HEK293 (cell line): ENCODE measurements around the gene CBX5.

ENCODE experiments used
- HOXA7 ChIP-seq: sonication (generic); formaldehyde crosslinking; IDR thresholded peaks from 2 replicates; pipeline ENCODE4 v1.8.1; 2022; ENCODE audit warnings: missing genetic modification reagents, borderline replicate concordance
- OSR2 ChIP-seq: fragments of 450-650 bp; formaldehyde crosslinking; IDR thresholded peaks from 2 replicates; pipeline ENCODE4 v1.5.1; 2016; ENCODE audit warnings: missing biosample characterization, missing genetic modification characterization
- YY2 ChIP-seq: fragments of 450-650 bp; formaldehyde crosslinking; IDR thresholded peaks from 2 replicates; pipeline ENCODE4 v1.5.1; 2016; ENCODE audit warnings: missing biosample characterization, missing genetic modification characterization
- ZIC2 ChIP-seq: fragments of 450-650 bp; formaldehyde crosslinking; IDR thresholded peaks from 2 replicates; pipeline ENCODE4 v1.5.1; 2016; ENCODE audit warnings: missing biosample characterization, missing genetic modification characterization
- ZNF140 ChIP-seq: fragments of 450-650 bp; formaldehyde crosslinking; IDR thresholded peaks from 2 replicates; pipeline ENCODE4 v1.5.1; 2016; ENCODE audit warnings: missing biosample characterization, missing genetic modification characterization
- ZNF146 ChIP-seq: fragments of 450-650 bp; formaldehyde crosslinking; IDR thresholded peaks from 2 replicates; pipeline ENCODE4 v1.5.1; 2016; ENCODE audit warnings: missing biosample characterization, missing genetic modification characterization
- ZNF174 ChIP-seq: fragments of 450-650 bp; formaldehyde crosslinking; IDR thresholded peaks from 2 replicates; pipeline ENCODE4 v1.5.0; 2017; ENCODE audit warnings: missing biosample characterization, mild to moderate bottlenecking, missing genetic modification characterization
- ZNF175 ChIP-seq: fragments of 450-650 bp; formaldehyde crosslinking; IDR thresholded peaks from 2 replicates; pipeline ENCODE4 v1.5.1; 2016; ENCODE audit warnings: missing biosample characterization, missing genetic modification characterization
- ZNF292 ChIP-seq: fragments of 450-650 bp; formaldehyde crosslinking; IDR thresholded peaks from 2 replicates; pipeline ENCODE4 v1.5.1; 2016; ENCODE audit warnings: low read depth, missing biosample characterization, missing genetic modification characterization, borderline replicate concordance
- ZNF302 ChIP-seq: fragments of 450-650 bp; formaldehyde crosslinking; IDR thresholded peaks from 2 replicates; pipeline ENCODE4 v1.5.1; 2016; ENCODE audit warnings: missing biosample characterization, missing genetic modification characterization, low read depth
- ZNF311 ChIP-seq: fragments of 450-650 bp; formaldehyde crosslinking; IDR thresholded peaks from 2 replicates; pipeline ENCODE4 v1.5.1; 2017; ENCODE audit warnings: missing biosample characterization, missing genetic modification characterization, borderline replicate concordance
- ZNF324 ChIP-seq: fragments of 450-650 bp; formaldehyde crosslinking; IDR thresholded peaks from 2 replicates; pipeline ENCODE4 v1.5.1; 2016; ENCODE audit warnings: missing biosample characterization, missing genetic modification characterization
- ZNF548 ChIP-seq: fragments of 450-650 bp; formaldehyde crosslinking; IDR thresholded peaks from 2 replicates; pipeline ENCODE4 v1.5.1; 2016; ENCODE audit warnings: missing biosample characterization, missing genetic modification characterization
- ZNF571 ChIP-seq: fragments of 450-650 bp; formaldehyde crosslinking; IDR thresholded peaks from 2 replicates; pipeline ENCODE4 v1.5.0; 2017; ENCODE audit warnings: missing biosample characterization, missing genetic modification characterization
- ZNF585B ChIP-seq: fragments of 450-650 bp; formaldehyde crosslinking; IDR thresholded peaks from 2 replicates; pipeline ENCODE4 v1.5.1; 2016; ENCODE audit warnings: missing biosample characterization, missing genetic modification characterization
- ZNF624 ChIP-seq: fragments of 450-650 bp; formaldehyde crosslinking; IDR thresholded peaks from 2 replicates; pipeline ENCODE4 v1.5.1; 2017; ENCODE audit warnings: missing biosample characterization, missing genetic modification characterization
- ZNF664 ChIP-seq: fragments of 450-650 bp; formaldehyde crosslinking; IDR thresholded peaks from 2 replicates; pipeline ENCODE4 v1.5.1; 2016; ENCODE audit warnings: missing biosample characterization, missing genetic modification characterization
- ZNF747 ChIP-seq: fragments of 450-650 bp; formaldehyde crosslinking; IDR thresholded peaks from 2 replicates; pipeline ENCODE4 v1.5.1; 2016; ENCODE audit warnings: missing biosample characterization, missing genetic modification characterization
- ZNF843 ChIP-seq: fragments of 450-650 bp; formaldehyde crosslinking; IDR thresholded peaks from 2 replicates; pipeline ENCODE4 v1.5.1; 2016; ENCODE audit warnings: missing biosample characterization, missing genetic modification characterization
- ZSCAN16 ChIP-seq: fragments of 450-650 bp; formaldehyde crosslinking; IDR thresholded peaks from 2 replicates; pipeline ENCODE4 v1.5.1; 2016; ENCODE audit warnings: missing biosample characterization, missing genetic modification characterization
- ZSCAN30 ChIP-seq: fragments of 450-650 bp; IDR thresholded peaks from 2 replicates; pipeline ENCODE4 v1.5.1; 2018; ENCODE audit warnings: missing biosample characterization, mild to moderate bottlenecking, missing genetic modification characterization, moderate library complexity
- TF ChIP-seq, protein P1 (sequence below): fragments of 450-650 bp; formaldehyde crosslinking; IDR thresholded peaks from 2 replicates; pipeline ENCODE4; 2016; ENCODE audit warnings: missing biosample characterization, missing genetic modification characterization
- TF ChIP-seq, protein P2 (sequence below): fragments of 450-650 bp; formaldehyde crosslinking; IDR thresholded peaks from 2 replicates; pipeline ENCODE4 v1.5.1; 2016; ENCODE audit warnings: missing biosample characterization, missing genetic modification characterization
- TF ChIP-seq, protein P3 (sequence below): fragments of 450-650 bp; formaldehyde crosslinking; IDR thresholded peaks from 2 replicates; pipeline ENCODE4 v1.5.1; 2017; ENCODE audit warnings: missing biosample characterization, mild to moderate bottlenecking, missing genetic modification characterization, moderate library complexity
- TF ChIP-seq, protein P4 (sequence below): fragments of 450-650 bp; formaldehyde crosslinking; IDR thresholded peaks from 2 replicates; pipeline ENCODE4 v1.5.1; 2016; ENCODE audit warnings: missing biosample characterization, missing genetic modification characterization
- TF ChIP-seq, protein P5 (sequence below): fragments of 450-650 bp; formaldehyde crosslinking; conservative IDR thresholded peaks from 2 replicates; pipeline ENCODE4 v1.5.1; 2016; ENCODE audit warnings: low read depth, missing biosample characterization, missing genetic modification characterization
- TF ChIP-seq, protein P6 (sequence below): fragments of 450-650 bp; formaldehyde crosslinking; IDR thresholded peaks from 2 replicates; pipeline ENCODE4 v1.5.1; 2016; ENCODE audit warnings: missing biosample characterization, missing genetic modification characterization
- TF ChIP-seq, protein P7 (sequence below): fragments of 450-650 bp; formaldehyde crosslinking; IDR thresholded peaks from 2 replicates; pipeline ENCODE4 v1.5.1; 2016; ENCODE audit warnings: missing biosample characterization, missing genetic modification characterization

The CBX5 gene

DNA sequence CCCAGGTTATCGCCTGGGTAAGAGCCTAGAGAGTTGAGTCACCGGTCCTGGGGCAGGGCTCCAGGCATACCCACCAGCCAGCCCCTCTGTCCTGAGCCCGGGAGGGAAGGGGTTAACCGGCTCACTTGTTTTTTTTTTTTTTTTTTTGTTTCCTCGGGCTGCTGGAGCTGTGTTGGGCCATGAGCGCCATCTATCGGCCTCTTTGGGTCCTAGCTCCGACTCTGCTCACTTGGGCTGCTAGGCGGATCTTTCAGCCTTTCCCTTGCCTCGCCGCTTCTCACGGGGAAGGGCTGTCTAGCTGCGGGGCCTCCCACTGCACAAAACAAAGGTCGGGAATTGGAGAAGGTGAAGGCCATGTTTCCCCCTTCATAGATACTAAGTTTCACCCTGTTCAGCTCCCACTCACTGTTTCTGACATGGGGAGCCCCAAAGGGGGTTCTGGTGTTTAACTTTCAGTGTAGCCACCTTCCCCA lies 88.3 kb downstream of the CBX5 start (continued):
- TF ChIP-seq, protein P1, sequence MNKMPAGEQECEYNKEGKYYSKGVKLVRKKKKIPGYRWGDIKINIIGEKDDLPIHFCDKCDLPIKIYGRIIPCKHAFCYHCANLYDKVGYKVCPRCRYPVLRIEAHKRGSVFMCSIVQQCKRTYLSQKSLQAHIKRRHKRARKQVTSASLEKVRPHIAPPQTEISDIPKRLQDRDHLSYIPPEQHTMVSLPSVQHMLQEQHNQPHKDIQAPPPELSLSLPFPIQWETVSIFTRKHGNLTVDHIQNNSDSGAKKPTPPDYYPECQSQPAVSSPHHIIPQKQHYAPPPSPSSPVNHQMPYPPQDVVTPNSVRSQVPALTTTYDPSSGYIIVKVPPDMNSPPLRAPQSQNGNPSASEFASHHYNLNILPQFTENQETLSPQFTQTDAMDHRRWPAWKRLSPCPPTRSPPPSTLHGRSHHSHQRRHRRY (tag by site-specific recombination), result no peak
- no peak for TF ChIP-seq ZSCAN16
- TF ChIP-seq, protein P2, sequence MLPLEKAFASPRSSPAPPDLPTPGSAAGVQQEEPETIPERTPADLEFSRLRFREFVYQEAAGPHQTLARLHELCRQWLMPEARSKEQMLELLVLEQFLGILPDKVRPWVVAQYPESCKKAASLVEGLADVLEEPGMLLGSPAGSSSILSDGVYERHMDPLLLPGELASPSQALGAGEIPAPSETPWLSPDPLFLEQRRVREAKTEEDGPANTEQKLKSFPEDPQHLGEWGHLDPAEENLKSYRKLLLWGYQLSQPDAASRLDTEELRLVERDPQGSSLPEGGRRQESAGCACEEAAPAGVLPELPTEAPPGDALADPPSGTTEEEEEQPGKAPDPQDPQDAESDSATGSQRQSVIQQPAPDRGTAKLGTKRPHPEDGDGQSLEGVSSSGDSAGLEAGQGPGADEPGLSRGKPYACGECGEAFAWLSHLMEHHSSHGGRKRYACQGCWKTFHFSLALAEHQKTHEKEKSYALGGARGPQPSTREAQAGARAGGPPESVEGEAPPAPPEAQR (tag by site-specific recombination), result 0 out of 2 replicates have a peak, but pooled peaks have one; percentile 47
- TF ChIP-seq YY2 (tag by site-specific recombination), result no peak
- TF ChIP-seq ZNF664 (tag by site-specific recombination), result no peak
- no peak for TF ChIP-seq ZNF585B (tag by site-specific recombination)
- TF ChIP-seq ZNF292 (tag by site-specific recombination), result no peak
- TF ChIP-seq OSR2 (tag by site-specific recombination), result no peak
- no peak for TF ChIP-seq ZNF747 (tag by site-specific recombination)
- TF ChIP-seq, protein P3, sequence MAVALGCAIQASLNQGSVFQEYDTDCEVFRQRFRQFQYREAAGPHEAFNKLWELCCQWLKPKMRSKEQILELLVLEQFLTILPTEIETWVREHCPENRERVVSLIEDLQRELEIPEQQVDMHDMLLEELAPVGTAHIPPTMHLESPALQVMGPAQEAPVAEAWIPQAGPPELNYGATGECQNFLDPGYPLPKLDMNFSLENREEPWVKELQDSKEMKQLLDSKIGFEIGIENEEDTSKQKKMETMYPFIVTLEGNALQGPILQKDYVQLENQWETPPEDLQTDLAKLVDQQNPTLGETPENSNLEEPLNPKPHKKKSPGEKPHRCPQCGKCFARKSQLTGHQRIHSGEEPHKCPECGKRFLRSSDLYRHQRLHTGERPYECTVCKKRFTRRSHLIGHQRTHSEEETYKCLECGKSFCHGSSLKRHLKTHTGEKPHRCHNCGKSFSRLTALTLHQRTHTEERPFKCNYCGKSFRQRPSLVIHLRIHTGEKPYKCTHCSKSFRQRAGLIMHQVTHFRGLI (tag by site-specific recombination), result no peak
- no peak for TF ChIP-seq ZNF302 (tag by site-specific recombination)
- TF ChIP-seq ZNF624 (tag by site-specific recombination), result no peak
- TF ChIP-seq, protein P4, sequence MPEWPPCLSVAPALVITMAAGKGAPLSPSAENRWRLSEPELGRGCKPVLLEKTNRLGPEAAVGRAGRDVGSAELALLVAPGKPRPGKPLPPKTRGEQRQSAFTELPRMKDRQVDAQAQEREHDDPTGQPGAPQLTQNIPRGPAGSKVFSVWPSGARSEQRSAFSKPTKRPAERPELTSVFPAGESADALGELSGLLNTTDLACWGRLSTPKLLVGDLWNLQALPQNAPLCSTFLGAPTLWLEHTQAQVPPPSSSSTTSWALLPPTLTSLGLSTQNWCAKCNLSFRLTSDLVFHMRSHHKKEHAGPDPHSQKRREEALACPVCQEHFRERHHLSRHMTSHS (tag by site-specific recombination), result no peak
- TF ChIP-seq, protein P5, sequence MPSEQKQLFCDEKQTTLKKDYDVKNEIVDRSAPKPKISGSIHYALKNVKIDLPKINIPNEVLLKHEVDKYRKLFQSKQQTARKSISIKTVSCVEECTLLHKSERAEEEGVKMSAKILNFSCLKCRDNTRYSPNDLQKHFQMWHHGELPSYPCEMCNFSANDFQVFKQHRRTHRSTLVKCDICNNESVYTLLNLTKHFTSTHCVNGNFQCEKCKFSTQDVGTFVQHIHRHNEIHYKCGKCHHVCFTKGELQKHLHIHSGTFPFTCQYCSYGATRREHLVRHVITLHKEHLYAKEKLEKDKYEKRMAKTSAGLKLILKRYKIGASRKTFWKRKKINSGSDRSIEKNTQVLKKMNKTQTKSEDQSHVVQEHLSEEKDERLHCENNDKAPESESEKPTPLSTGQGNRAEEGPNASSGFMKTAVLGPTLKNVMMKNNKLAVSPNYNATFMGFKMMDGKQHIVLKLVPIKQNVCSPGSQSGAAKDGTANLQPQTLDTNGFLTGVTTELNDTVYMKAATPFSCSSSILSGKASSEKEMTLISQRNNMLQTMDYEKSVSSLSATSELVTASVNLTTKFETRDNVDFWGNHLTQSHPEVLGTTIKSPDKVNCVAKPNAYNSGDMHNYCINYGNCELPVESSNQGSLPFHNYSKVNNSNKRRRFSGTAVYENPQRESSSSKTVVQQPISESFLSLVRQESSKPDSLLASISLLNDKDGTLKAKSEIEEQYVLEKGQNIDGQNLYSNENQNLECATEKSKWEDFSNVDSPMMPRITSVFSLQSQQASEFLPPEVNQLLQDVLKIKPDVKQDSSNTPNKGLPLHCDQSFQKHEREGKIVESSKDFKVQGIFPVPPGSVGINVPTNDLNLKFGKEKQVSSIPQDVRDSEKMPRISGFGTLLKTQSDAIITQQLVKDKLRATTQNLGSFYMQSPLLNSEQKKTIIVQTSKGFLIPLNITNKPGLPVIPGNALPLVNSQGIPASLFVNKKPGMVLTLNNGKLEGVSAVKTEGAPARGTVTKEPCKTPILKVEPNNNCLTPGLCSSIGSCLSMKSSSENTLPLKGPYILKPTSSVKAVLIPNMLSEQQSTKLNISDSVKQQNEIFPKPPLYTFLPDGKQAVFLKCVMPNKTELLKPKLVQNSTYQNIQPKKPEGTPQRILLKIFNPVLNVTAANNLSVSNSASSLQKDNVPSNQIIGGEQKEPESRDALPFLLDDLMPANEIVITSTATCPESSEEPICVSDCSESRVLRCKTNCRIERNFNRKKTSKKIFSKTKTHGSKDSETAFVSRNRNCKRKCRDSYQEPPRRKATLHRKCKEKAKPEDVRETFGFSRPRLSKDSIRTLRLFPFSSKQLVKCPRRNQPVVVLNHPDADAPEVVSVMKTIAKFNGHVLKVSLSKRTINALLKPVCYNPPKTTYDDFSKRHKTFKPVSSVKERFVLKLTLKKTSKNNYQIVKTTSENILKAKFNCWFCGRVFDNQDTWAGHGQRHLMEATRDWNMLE, result peak; percentile 55
- TF ChIP-seq ZNF174 (tag by site-specific recombination), result no peak
- peak; percentile 90 for TF ChIP-seq ZNF324 (tag by site-specific recombination)
- no peak for TF ChIP-seq ZNF571 (tag by site-specific recombination)
- 0 out of 2 replicates have a peak, but pooled peaks have one; percentile 60 for TF ChIP-seq ZNF843 (tag by site-specific recombination)
- TF ChIP-seq ZNF175, result no peak
- no peak for TF ChIP-seq ZNF311 (tag by site-specific recombination)
- TF ChIP-seq ZNF548 (tag by site-specific recombination), result no peak
- no peak for TF ChIP-seq ZNF146 (tag by site-specific recombination)
- TF ChIP-seq, protein P6, sequence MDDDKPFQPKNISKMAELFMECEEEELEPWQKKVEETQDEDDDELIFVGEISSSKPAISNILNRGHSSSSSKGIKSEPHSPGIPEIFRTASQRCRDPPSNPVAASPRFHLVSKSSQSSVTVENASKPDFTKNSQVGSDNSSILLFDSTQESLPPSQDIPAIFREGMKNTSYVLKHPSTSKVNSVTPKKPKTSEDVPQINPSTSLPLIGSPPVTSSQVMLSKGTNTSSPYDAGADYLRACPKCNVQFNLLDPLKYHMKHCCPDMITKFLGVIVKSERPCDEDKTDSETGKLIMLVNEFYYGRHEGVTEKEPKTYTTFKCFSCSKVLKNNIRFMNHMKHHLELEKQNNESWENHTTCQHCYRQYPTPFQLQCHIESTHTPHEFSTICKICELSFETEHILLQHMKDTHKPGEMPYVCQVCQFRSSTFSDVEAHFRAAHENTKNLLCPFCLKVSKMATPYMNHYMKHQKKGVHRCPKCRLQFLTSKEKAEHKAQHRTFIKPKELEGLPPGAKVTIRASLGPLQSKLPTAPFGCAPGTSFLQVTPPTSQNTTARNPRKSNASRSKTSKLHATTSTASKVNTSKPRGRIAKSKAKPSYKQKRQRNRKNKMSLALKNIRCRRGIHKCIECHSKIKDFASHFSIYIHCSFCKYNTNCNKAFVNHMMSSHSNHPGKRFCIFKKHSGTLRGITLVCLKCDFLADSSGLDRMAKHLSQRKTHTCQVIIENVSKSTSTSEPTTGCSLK (tag by site-specific recombination), result no peak
- no peak for TF ChIP-seq ZSCAN30
- TF ChIP-seq ZIC2 (tag by site-specific recombination), result no peak
- TF ChIP-seq ZNF140, result no peak
- TF ChIP-seq, protein P7, sequence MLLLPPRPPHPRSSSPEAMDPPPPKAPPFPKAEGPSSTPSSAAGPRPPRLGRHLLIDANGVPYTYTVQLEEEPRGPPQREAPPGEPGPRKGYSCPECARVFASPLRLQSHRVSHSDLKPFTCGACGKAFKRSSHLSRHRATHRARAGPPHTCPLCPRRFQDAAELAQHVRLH (tag by site-specific recombination), result peak; percentile 36; the same call in 1 of the 2 replicates
- TF ChIP-seq HOXA7, result no peak
